A549 treated with ZK216348 at 1 μM for 4 hours (cell line): Measurements from ENCODE around the gene HNF4A. TPM values are rescaled to one million over a fixed set of nuclear protein-coding genes. Genes with fewer than 3 reads are reported as not detected.

ENCODE experiments used
- total RNA-seq: library from RNA; stranded (reverse); fragments of 200-300 nt; extraction: Qiagen RNA extraction; gene quantifications from 5 replicates; pipeline ENCODE4 v1.2.3, GENCODE V29; 2022; ENCODE audit warnings: low read depth

HNF4A gene
- 11.4 to 21.3 TPM (median 16.5 TPM) in 5 replicates for total RNA-seq

GRCh38 chr20:44355498-44356352, at the start of gene HNF4A:
TSS of gene HNF4A (plus strand) at chr20:44355699. CDS start at chr20:44355805, 106 bp downstream.

GRCh38 chr20:44310664-44311639, 44.5 kb upstream of the HNF4A start, which contains the start of gene FITM2:
TSS of gene FITM2 (minus strand) at chr20:44311202. CDS start at chr20:44311148, 54 bp downstream.

GRCh38 chr20:44336725-44337380, 18.6 kb upstream of the HNF4A start, which contains the start of gene R3HDML:
TSS of gene R3HDML (plus strand) at chr20:44337043. CDS start at chr20:44337158, 115 bp downstream.

GRCh38 chr20:44475694-44476560, 120.4 kb downstream of the HNF4A start, which contains the start of gene TTPAL:
TSS of gene TTPAL (plus strand) at chr20:44475874. CDS start at chr20:44480000, 4,126 bp downstream.

Other genes with a start within 250 kb of the HNF4A start
- gene JPH2, start 168.5 kb upstream of the HNF4A start, total RNA-seq = 2.7 to 4.2 TPM (median 2.9 TPM) in 5 replicates
- gene OSER1, start 144.9 kb upstream of the HNF4A start, total RNA-seq = 47.1 to 56.8 TPM (median 52.1 TPM) in 5 replicates
- gene GDAP1L1, start 108.4 kb upstream of the HNF4A start, total RNA-seq = not detected in 5 replicates
- gene FITM2, start 44.5 kb upstream of the HNF4A start, total RNA-seq = 7.2 to 9.6 TPM (median 8.5 TPM) in 5 replicates
- gene R3HDML, start 18.7 kb upstream of the HNF4A start, total RNA-seq = 0.22 to 0.97 TPM (median 0.57 TPM) in 4 of 5 replicates, not detected in the other
- gene TTPAL, start 120.2 kb downstream of the HNF4A start, total RNA-seq = 9.9 to 15.3 TPM (median 14.6 TPM) in 5 replicates
- 60.0 to 91.8 TPM (median 77.9 TPM) in 5 replicates for gene SERINC3, start 166.4 kb downstream of the HNF4A start, total RNA-seq
- 31.3 to 43.4 TPM (median 37.9 TPM) in 5 replicates for gene PKIG, start 226.9 kb downstream of the HNF4A start, total RNA-seq